22Rv1 (cell line): ENCODE measurements around the gene PIK3CD.

Source experiments
- CTCF ChIP-seq: fragments of 450-650 bp; IDR thresholded peaks from 2 replicates; pipeline ENCODE4 v1.5.1; 2017; ENCODE audit warnings: mild to moderate bottlenecking
- ZFX ChIP-seq: fragments of 450-650 bp; IDR thresholded peaks from 2 replicates; pipeline ENCODE4 v1.6.1; 2017; ENCODE audit warnings: antibody characterized with exemption, borderline replicate concordance

GRCh38 chr1:9630331-9631111 is 21.0 kb upstream of the PIK3CD start:
- TF ChIP-seq CTCF (no peak), ZFX (no peak)
